Thyroid gland (tissue), 4 donors: ENCODE data around the gene SC5D. TPM values are rescaled to one million over a fixed set of nuclear protein-coding genes. Genes with fewer than 3 reads are reported as not detected.

Source experiments
- DNase-seq, 2 donors: peaks; one replicate each; pipeline ENCODE4 v3.0.0-alpha.2; 2019
- H3K27ac ChIP-seq, 3 donors: fragments of 200-600 bp; sonication (generic); 1 replicate in 2 of 3; 2 replicates in 1 of 3; pipeline ENCODE4 v1.5.1; 2016 to 2019; ENCODE audit warnings: mild to moderate bottlenecking in 1 of 3, moderate library complexity in 1 of 3
- H3K27me3 ChIP-seq: fragments of 200-600 bp; sonication (generic); one replicate; pipeline ENCODE4 v1.5.1; 2019
- H3K36me3 ChIP-seq, 2 donors: fragments of 200-600 bp; sonication (generic); one replicate each; pipeline ENCODE4 v1.5.1; 2016 to 2019
- H3K4me1 ChIP-seq, 2 donors: fragments of 200-600 bp; sonication (generic); one replicate each; pipeline ENCODE4 v1.5.1; 2017 to 2019
- H3K4me3 ChIP-seq, 3 donors: fragments of 200-600 bp; sonication (generic); replicated peaks in 1 of 3; 1 replicate in 2 of 3; 2 replicates in 1 of 3; pipeline ENCODE4 v1.5.1; 2016; ENCODE audit warnings: mild to moderate bottlenecking in 1 of 3
- H3K9me3 ChIP-seq: fragments of 200-600 bp; sonication (generic); one replicate; pipeline ENCODE4 v1.5.1; 2017
- POLR2A ChIP-seq, 2 donors: fragments of 450-650 bp; IDR thresholded peaks; one replicate each; pipeline ENCODE4 v1.6.1; 2017; ENCODE audit warnings: antibody characterized with exemption in 2 of 2, mild to moderate bottlenecking in 2 of 2, moderate library complexity in 1 of 2
- WGBS, 2 donors: methylation state at CpG; one replicate each; pipeline ENCODE4 v1.1.5; 2017; 5-methylcytosine and 5-hydroxymethylcytosine counted together
- intact Hi-C: fragments of 100-400 bp; cut with DNase I; formaldehyde crosslinking; loops from one replicate; pipeline ENCODE4 v1.15.1; 2023
- total RNA-seq, 4 donors: library from RNA; depleted of rRNA; stranded (reverse); fragments of >200 nt; gene quantifications; one replicate each; pipeline ENCODE4 v1.2.3, GENCODE V29; 2016
- TF ChIP-seq, protein P1 (sequence below), 6 experiments: fragments of 200-600 bp in 3 of 6; fragments of 450-650 bp in 3 of 6; sonication (generic) in 3 of 6; IDR thresholded peaks; one replicate each; pipeline ENCODE4 v1.5.1; 2016 to 2019; ENCODE audit warnings: antibody characterized with exemption in 6 of 6, mild to moderate bottlenecking in 2 of 6, inconsistent platforms in 1 of 6, moderate library complexity in 1 of 6

The SC5D gene
- total RNA-seq, 4 donors from 2014 or later: 37.2 to 68.9 (median 40.0) TPM

DNA sequence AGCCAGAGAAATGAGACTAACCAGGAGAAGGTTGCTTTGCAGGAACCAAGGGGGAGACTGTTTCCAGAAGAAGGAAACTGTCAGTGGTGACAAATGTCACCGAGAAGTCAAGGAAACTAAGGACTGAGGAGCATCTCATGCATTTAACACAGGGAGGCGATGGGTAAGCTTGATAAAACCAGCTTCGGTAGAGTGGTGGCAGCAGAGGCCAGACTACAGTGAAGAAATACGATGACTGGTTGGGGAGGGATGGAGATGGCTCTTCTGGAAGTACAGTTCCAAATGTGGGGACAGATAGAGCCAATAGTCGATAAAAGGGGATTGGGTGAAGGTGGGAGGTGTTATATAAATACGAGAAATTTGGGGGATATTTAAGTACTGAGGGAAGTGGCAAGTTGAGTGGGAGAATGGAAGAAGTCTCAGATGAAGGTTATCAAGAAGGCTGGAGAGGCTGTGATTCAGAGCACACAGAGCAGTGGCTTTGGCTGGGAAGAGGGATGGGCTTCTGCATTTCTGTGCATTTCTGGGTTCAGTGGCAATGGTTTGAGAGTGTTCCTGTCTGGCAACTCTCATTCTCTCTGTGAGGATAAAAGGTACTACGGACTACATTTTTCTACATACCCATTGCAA is 29.2 kb downstream of the SC5D start:
- no peaks in the 10 kb centered on the region for H3K9me3 ChIP-seq
- peak; percentile 37 to 42 for DNase-seq
- no peaks in the 10 kb centered on the region for H3K36me3 ChIP-seq
- WGBS, 2 donors: 27 to 28% methylated on average over 7 of the region's 7 CpGs
- H3K4me1 ChIP-seq: no peaks in the 10 kb centered on the region
- intact Hi-C loops: no loop called here
- H3K27me3 ChIP-seq: no peaks in the 10 kb centered on the region
- no peak overlapping the region for H3K4me3 ChIP-seq
- H3K27ac ChIP-seq: no peak overlapping the region
- TF ChIP-seq, protein P1, sequence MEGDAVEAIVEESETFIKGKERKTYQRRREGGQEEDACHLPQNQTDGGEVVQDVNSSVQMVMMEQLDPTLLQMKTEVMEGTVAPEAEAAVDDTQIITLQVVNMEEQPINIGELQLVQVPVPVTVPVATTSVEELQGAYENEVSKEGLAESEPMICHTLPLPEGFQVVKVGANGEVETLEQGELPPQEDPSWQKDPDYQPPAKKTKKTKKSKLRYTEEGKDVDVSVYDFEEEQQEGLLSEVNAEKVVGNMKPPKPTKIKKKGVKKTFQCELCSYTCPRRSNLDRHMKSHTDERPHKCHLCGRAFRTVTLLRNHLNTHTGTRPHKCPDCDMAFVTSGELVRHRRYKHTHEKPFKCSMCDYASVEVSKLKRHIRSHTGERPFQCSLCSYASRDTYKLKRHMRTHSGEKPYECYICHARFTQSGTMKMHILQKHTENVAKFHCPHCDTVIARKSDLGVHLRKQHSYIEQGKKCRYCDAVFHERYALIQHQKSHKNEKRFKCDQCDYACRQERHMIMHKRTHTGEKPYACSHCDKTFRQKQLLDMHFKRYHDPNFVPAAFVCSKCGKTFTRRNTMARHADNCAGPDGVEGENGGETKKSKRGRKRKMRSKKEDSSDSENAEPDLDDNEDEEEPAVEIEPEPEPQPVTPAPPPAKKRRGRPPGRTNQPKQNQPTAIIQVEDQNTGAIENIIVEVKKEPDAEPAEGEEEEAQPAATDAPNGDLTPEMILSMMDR (IDR thresholded peaks at IDR 0.05): peak in 3 of 6 experiments; percentile 49 to 69 (median 60)
- no peak for TF ChIP-seq POLR2A (IDR thresholded peaks at IDR 0.05)

DNA sequence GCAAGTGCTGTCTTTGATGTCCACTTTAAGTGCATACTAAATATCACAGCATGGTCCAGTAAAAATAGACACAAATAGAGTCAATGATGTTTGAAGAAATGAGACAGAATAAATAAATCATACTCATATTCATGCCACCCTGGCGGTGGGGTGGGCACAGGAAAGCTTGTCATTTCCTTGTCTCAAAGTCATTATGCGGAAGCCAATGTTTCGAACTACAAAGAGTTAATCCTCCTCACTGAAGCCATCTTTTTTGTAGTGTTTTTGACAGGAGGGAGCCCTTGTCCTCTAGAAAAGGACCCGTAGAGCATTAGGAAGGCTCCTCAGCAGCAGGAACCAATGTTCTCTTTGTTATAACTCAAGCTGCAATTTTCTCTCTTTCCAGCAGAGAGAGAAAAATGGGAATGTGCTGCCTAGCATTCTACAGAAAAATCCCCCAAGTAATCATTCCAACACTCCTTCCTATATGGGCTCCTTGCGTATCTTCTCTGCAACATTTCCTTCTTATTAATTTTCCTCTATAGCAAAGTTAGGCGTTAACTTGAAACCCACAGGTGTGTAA is 30.6 kb downstream of the SC5D start:
- H3K27me3 ChIP-seq: no peaks in the 10 kb centered on the region
- TF ChIP-seq POLR2A (IDR thresholded peaks at IDR 0.05): no peak
- TF ChIP-seq, protein P1 (IDR thresholded peaks at IDR 0.05): no peak
- no peak for DNase-seq
- H3K36me3 ChIP-seq: no peaks in the 10 kb centered on the region
- H3K27ac ChIP-seq: no peak overlapping the region
- H3K9me3 ChIP-seq: no peaks in the 10 kb centered on the region
- intact Hi-C loops: no loop called here
- no peaks in the 10 kb centered on the region for H3K4me1 ChIP-seq
- H3K4me3 ChIP-seq: no peak overlapping the region
- WGBS, 2 donors: 74% methylated on average over 6 of the region's 6 CpGs

DNA sequence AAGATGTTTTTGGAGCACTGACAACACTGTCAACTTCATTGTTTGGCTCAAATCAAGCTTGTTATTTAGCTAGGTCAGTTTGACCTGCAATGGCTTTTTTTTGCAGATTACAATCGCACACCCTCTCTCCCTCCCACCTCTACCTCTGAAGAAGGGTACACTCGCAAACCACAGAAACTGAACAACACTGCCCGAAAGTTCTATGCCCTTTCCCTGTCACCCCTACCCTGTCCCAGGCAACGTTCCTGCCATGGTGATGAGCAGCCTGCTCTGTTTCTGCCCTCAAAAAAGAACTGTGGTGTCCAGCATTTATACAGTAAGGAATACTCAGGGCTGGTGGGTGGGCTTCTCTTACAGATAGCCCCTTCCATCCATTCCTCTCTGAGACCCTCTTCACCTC is 33.7 kb downstream of the SC5D start:
- intact Hi-C loops: no loop called here
- TF ChIP-seq, protein P1 (IDR thresholded peaks at IDR 0.05): no peak
- TF ChIP-seq POLR2A (IDR thresholded peaks at IDR 0.05): no peak
- WGBS, 2 donors: 72 to 79% methylated on average over 4 of the region's 4 CpGs
- no peaks in the 10 kb centered on the region for H3K9me3 ChIP-seq
- H3K4me3 ChIP-seq: no peak overlapping the region
- no peaks in the 10 kb centered on the region for H3K36me3 ChIP-seq
- no peaks in the 10 kb centered on the region for H3K27me3 ChIP-seq
- H3K27ac ChIP-seq: no peak overlapping the region
- no peaks in the 10 kb centered on the region for H3K4me1 ChIP-seq
- no peak for DNase-seq

DNA sequence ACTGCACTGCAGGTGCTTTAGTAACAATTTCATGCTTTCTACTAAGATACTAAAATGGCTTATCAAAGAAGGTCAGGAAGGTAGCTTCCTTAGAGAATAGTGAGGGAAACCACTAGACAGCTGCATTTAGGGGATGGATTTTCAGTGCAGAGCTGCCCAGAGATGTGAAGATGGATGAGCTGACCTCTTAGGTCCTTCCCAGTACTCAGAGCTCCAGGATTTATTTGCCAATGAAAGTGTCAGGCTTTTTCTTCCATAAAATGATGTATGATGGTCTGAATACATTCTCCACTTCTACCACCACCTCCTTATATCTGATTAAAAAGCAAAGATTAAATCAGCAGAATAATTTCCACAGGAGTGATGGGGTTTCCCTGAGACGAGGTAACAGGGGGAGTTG is 35.0 kb downstream of the SC5D start:
- DNase-seq: no peak
- 78 to 89% methylated on average over 1 of the region's 1 CpG for WGBS, 2 donors
- H3K27ac ChIP-seq: no peak overlapping the region
- H3K9me3 ChIP-seq: no peaks in the 10 kb centered on the region
- no peaks in the 10 kb centered on the region for H3K36me3 ChIP-seq
- intact Hi-C loops: no loop called here
- TF ChIP-seq, protein P1 (IDR thresholded peaks at IDR 0.05): no peak
- no peak for TF ChIP-seq POLR2A (IDR thresholded peaks at IDR 0.05)
- no peaks in the 10 kb centered on the region for H3K4me1 ChIP-seq
- H3K4me3 ChIP-seq: no peak overlapping the region
- H3K27me3 ChIP-seq: no peaks in the 10 kb centered on the region

DNA sequence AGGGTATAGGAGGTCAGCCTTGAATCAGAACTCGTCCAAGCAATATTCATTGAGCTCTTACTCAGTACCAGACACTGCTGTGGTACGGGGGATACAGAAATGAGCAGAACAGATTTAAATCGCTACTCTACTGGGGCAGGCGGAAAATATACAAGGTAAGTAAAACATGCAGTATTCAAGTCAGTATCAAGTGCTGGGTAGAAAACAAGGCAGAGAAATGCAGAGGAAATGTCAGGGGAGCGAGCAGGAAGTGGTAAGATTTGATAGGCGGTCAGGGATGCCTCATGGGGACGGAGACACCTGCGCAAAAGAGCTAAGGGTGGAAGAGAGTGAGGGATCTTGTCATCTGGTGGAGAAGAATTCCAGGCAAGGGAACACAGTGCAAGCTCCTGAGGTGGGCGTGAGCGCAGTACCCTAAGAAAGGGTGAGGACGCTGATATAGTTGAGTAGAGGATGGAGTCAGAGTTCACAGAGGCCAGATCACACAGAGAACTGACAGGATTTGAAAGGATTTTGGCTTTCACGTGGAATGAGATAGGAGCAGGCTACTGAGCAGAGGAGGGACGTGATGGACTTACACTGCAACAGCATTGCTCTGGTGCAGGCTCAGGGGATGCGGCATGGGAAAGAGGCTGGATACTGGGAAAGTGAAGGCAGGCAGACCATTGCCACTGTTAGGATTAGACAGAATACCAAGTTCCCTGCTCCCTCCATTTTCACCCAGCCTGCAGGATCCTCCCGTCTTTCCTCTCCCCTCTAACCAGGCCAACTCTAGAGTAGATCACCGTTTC is 35.8 kb downstream of the SC5D start:
- DNase-seq: no peak
- Histone ChIP-seq H3K27me3 (no peaks in the 10 kb centered on the region), H3K4me1 (no peaks in the 10 kb centered on the region), H3K9me3 (no peaks in the 10 kb centered on the region), H3K4me3 (no peak overlapping the region), H3K36me3 (no peaks in the 10 kb centered on the region), H3K27ac (no peak overlapping the region)
- intact Hi-C loops: no loop called here
- no peak for TF ChIP-seq POLR2A (IDR thresholded peaks at IDR 0.05)
- TF ChIP-seq, protein P1 (IDR thresholded peaks at IDR 0.05): no peak
- WGBS, 2 donors: 81 to 86% methylated on average over 16 of the region's 16 CpGs
